Liver (tissue), 9 donors: ENCODE measurements around the gene ST8SIA6. TPM values are rescaled to one million over a fixed set of nuclear protein-coding genes. Genes with fewer than 3 reads are reported as not detected.

ENCODE experiments used
- DNase-seq: peaks from one replicate; pipeline ENCODE4 v3.0.0-alpha.2; 2017; ENCODE audit warnings: low spot score
- H3K27ac ChIP-seq, 2 donors: one replicate each; pipeline ENCODE4 v1.7.0; 2013; ENCODE audit warnings: inconsistent platforms in 2 of 2, low read length in 2 of 2, control low read depth in 1 of 2, low read depth in 1 of 2, mild to moderate bottlenecking in 1 of 2
- H3K27me3 ChIP-seq, 4 donors: one replicate each; pipeline versions ENCODE4 v1.6.1 to v1.7.0; 2013; ENCODE audit warnings: low read length in 3 of 4, inconsistent platforms in 1 of 4, mild to moderate bottlenecking in 1 of 4, moderate library complexity in 1 of 4; ENCODE audit not compliant: control insufficient read depth in 4 of 4, insufficient read depth in 4 of 4
- H3K36me3 ChIP-seq, 4 donors: one replicate each; pipeline versions ENCODE4 v1.6.1 to v1.7.0; 2013; ENCODE audit warnings: low read length in 3 of 4, mild to moderate bottlenecking in 3 of 4, low read depth in 1 of 4, moderate library complexity in 1 of 4; ENCODE audit not compliant: control insufficient read depth in 4 of 4, insufficient read depth in 3 of 4
- H3K4me1 ChIP-seq, 4 donors: one replicate each; pipeline versions ENCODE4 v1.6.1 to v1.7.0; 2013; ENCODE audit warnings: low read length in 3 of 4, mild to moderate bottlenecking in 3 of 4, moderate library complexity in 1 of 4; ENCODE audit not compliant: control insufficient read depth in 4 of 4, insufficient read depth in 4 of 4
- H3K4me3 ChIP-seq, 3 donors: one replicate each; pipeline versions ENCODE4 v1.6.1 to v1.7.0; 2013; ENCODE audit warnings: low read length in 3 of 3, control low read depth in 1 of 3, low read depth in 1 of 3, mild to moderate bottlenecking in 1 of 3
- H3K9ac ChIP-seq, 2 donors: one replicate each; pipeline ENCODE4 v1.7.0; 2013; ENCODE audit warnings: low read length in 2 of 2, mild to moderate bottlenecking in 2 of 2, moderate library complexity in 2 of 2, control low read depth in 1 of 2, low read depth in 1 of 2
- H3K9me3 ChIP-seq, 4 donors: one replicate each; pipeline versions ENCODE4 v1.6.1 to v1.7.0; 2013; ENCODE audit warnings: low read length in 3 of 4; ENCODE audit not compliant: control insufficient read depth in 4 of 4
- ATF3 ChIP-seq: IDR thresholded peaks from 2 replicates; pipeline ENCODE4 v1.6.1; 2016; ENCODE audit warnings: antibody characterized with exemption
- CTCF ChIP-seq: fragments of 150-350 bp; IDR thresholded peaks from 2 replicates; pipeline ENCODE4 v1.5.1; 2017; ENCODE audit warnings: improper control_type of control experiment, low read depth, low read length; ENCODE audit not compliant: missing input control
- EGR1 ChIP-seq, 2 donors: IDR thresholded peaks; 2 replicates each; pipeline ENCODE4 v1.6.1; 2016 to 2018; ENCODE audit warnings: antibody characterized with exemption in 2 of 2, low read depth in 2 of 2
- FOXA1 ChIP-seq: IDR thresholded peaks from 2 replicates; pipeline ENCODE4 v1.6.1; 2016; ENCODE audit warnings: antibody characterized with exemption
- FOXA2 ChIP-seq: IDR thresholded peaks from 2 replicates; pipeline ENCODE4 v1.6.1; 2016; ENCODE audit warnings: antibody characterized with exemption
- GABPA ChIP-seq, 2 donors: IDR thresholded peaks in 1 of 2; conservative IDR thresholded peaks in 1 of 2; 2 replicates each; pipeline ENCODE4 v1.6.1; 2016; ENCODE audit warnings: antibody characterized with exemption in 2 of 2, mild to moderate bottlenecking in 1 of 2, moderate library complexity in 1 of 2
- HNF4A ChIP-seq, 2 donors: conservative IDR thresholded peaks; 2 replicates each; pipeline ENCODE4 v1.6.1; 2016; ENCODE audit warnings: antibody characterized with exemption in 2 of 2, mild to moderate bottlenecking in 2 of 2
- HNF4G ChIP-seq: IDR thresholded peaks from 2 replicates; pipeline ENCODE4 v1.6.1; 2016; ENCODE audit warnings: antibody characterized with exemption
- JUND ChIP-seq, 2 donors: IDR thresholded peaks; 2 replicates each; pipeline ENCODE4 v1.6.1; 2016; ENCODE audit warnings: antibody characterized with exemption in 2 of 2
- MAX ChIP-seq: IDR thresholded peaks from 2 replicates; pipeline ENCODE4 v1.6.1; 2016; ENCODE audit warnings: antibody characterized with exemption
- NR2F2 ChIP-seq: IDR thresholded peaks from 2 replicates; pipeline ENCODE4 v1.6.1; 2016; ENCODE audit warnings: antibody characterized with exemption
- RAD21 ChIP-seq, 2 donors: IDR thresholded peaks; 2 replicates each; pipeline ENCODE4 v1.6.1; 2016; ENCODE audit warnings: antibody characterized with exemption in 2 of 2, mild to moderate bottlenecking in 2 of 2
- REST ChIP-seq: IDR thresholded peaks from 2 replicates; pipeline ENCODE4 v1.6.1; 2016; ENCODE audit warnings: antibody characterized with exemption, mild to moderate bottlenecking
- RXRA ChIP-seq, 2 donors: IDR thresholded peaks; 2 replicates each; pipeline ENCODE4 v1.6.1; 2017 to 2018; ENCODE audit warnings: antibody characterized with exemption in 2 of 2, mild to moderate bottlenecking in 1 of 2
- SP1 ChIP-seq: IDR thresholded peaks from 2 replicates; pipeline ENCODE4 v1.6.1; 2018; ENCODE audit warnings: antibody characterized with exemption, mild to moderate bottlenecking
- TAF1 ChIP-seq: conservative IDR thresholded peaks from 2 replicates; pipeline ENCODE4 v1.6.1; 2016; ENCODE audit warnings: antibody characterized with exemption, mild to moderate bottlenecking
- YY1 ChIP-seq: IDR thresholded peaks from 2 replicates; pipeline ENCODE4 v1.6.1; 2016; ENCODE audit warnings: antibody characterized with exemption, mild to moderate bottlenecking
- ZBTB33 ChIP-seq: IDR thresholded peaks from 2 replicates; pipeline ENCODE4 v1.6.1; 2016; ENCODE audit warnings: antibody characterized with exemption
- WGBS: extraction: QIAGEN DNeasy Blood & Tissue Kit; methylation state at CpG from one replicate; pipeline ENCODE4 v1.1.7; 2013; 5-methylcytosine and 5-hydroxymethylcytosine counted together
- polyA plus RNA-seq, 2 donors: library from polyadenylated mRNA; stranded (reverse) in 1 of 2; unstranded in 1 of 2; fragments of 200-250 nt in 1 of 2; fragments of >200 nt in 1 of 2; fragmentation: Nextera tagmentation in 1 of 2; extraction: Ambion mirVana in 1 of 2; gene quantifications; one replicate each; pipeline versions ENCODE4 v1.2.1 to v1.2.3, GENCODE V29; 2013 to 2015
- total RNA-seq, 2 donors: library from RNA; depleted of rRNA; stranded (reverse); fragments of >200 nt; gene quantifications; one replicate each; pipeline ENCODE4 v1.2.3, GENCODE V29; 2014
- donor health status: healthy.
- donor health status: healthy.
- donor health status: healthy.
- donor health status: healthy.
- donor health status: healthy.

Gene ST8SIA6
- total and polyA plus RNA-seq, 4 donors, result 0.53 to 5.8 (median 1.0) TPM

- Histone ChIP-seq H3K9me3 (peaks cover 0 to under 1% (median 0%) of the 10 kb centered on the region in 4 donors), H3K36me3 (no peaks in the 10 kb centered on the region), H3K4me3 (no peak overlapping the region), H3K9ac (no peak overlapping the region), H3K27ac (no peak overlapping the region), H3K4me1 (no peaks in the 10 kb centered on the region), H3K27me3 (no peaks in the 10 kb centered on the region)
- WGBS, result 27% methylated on average over 1 of the region's 1 CpG
- DNase-seq, result no peak
- TF ChIP-seq SP1, result no peak
- no peak for TF ChIP-seq TAF1
- no peak for TF ChIP-seq ATF3
- TF ChIP-seq FOXA1, result no peak
- no peak for TF ChIP-seq HNF4A (conservative IDR thresholded peaks at IDR 0.05)
- no peak for TF ChIP-seq HNF4G
- no peak for TF ChIP-seq ZBTB33
- no peak for TF ChIP-seq RXRA (IDR thresholded peaks at IDR 0.05)
- no peak for TF ChIP-seq EGR1 (IDR thresholded peaks at IDR 0.05; ENCODE audit: low read depth in 2 of 2)
- TF ChIP-seq REST, result no peak
- no peak for TF ChIP-seq JUND (IDR thresholded peaks at IDR 0.05)
- no peak for TF ChIP-seq YY1
- no peak for TF ChIP-seq NR2F2
- no peak for TF ChIP-seq RAD21 (IDR thresholded peaks at IDR 0.05)
- TF ChIP-seq CTCF, result no peak
- TF ChIP-seq MAX, result no peak
- TF ChIP-seq GABPA (IDR thresholded peaks at IDR 0.05 in 1 of 2, conservative IDR thresholded peaks at IDR 0.05 in 1 of 2), result no peak
- TF ChIP-seq FOXA2, result no peak
These were observed 74.4 kb downstream of the ST8SIA6 start for GRCh38 chr10:17380016-17380415.
